SU-DHL-6 (cell line): Measurements from ENCODE around the gene TOGARAM2.

Source experiments
- H2AFZ ChIP-seq: fragments of 200-600 bp; sonication (generic); 2 replicates; pipeline ENCODE4 v1.6.1; 2014; ENCODE audit warnings: low read depth, mild to moderate bottlenecking, moderate library complexity, mixed read lengths, antibody characterized with exemption, low read length; ENCODE audit not compliant: severe bottlenecking
- H3F3A ChIP-seq: fragments of 200-600 bp; shearing (Covaris generic); 2 replicates; pipeline ENCODE4 v1.6.0; 2016; ENCODE audit warnings: antibody characterized with exemption, mild to moderate bottlenecking; ENCODE audit not compliant: insufficient read depth
- H3K27ac ChIP-seq: fragments of 200-600 bp; sonication (generic); 2 replicates; pipeline ENCODE4 v1.5.1; 2016; ENCODE audit warnings: low read depth, mild to moderate bottlenecking, low read length, moderate library complexity, mixed read lengths
- H3K27me3 ChIP-seq: fragments of 200-600 bp; sonication (generic), shearing (Covaris generic); 2 replicates; pipeline ENCODE4 v1.6.0; 2014; ENCODE audit warnings: mild to moderate bottlenecking, low read length
- H3K36me3 ChIP-seq: fragments of 200-600 bp; sonication (generic); 2 replicates; pipeline ENCODE4 v1.6.1; 2014; ENCODE audit warnings: mild to moderate bottlenecking, low read length, mixed read lengths
- H3K4me2 ChIP-seq: fragments of 300-600, 200-600 bp; shearing (Covaris generic), sonication (generic); 2 replicates; pipeline ENCODE4 v1.6.0; 2014; ENCODE audit warnings: low read length, low read depth, mild to moderate bottlenecking; ENCODE audit not compliant: poor library complexity, severe bottlenecking
- H3K4me3 ChIP-seq: fragments of 200-600 bp; sonication (generic); 2 replicates; pipeline ENCODE4 v1.5.1; 2014; ENCODE audit warnings: antibody characterized with exemption, low read length, mild to moderate bottlenecking, mixed read lengths; ENCODE audit not compliant: insufficient read depth, poor library complexity, severe bottlenecking
- H3K79me2 ChIP-seq: fragments of 200-600 bp; sonication (generic); 2 replicates; pipeline ENCODE4 v1.6.1; 2014; ENCODE audit warnings: mild to moderate bottlenecking, low read length, moderate library complexity; ENCODE audit not compliant: insufficient read depth
- H3K9ac ChIP-seq: fragments of 200-600 bp; sonication (generic); 2 replicates; pipeline ENCODE4 v1.7.0; 2014; ENCODE audit warnings: mild to moderate bottlenecking, low read length
- H3K9me2 ChIP-seq: fragments of 200-600 bp; sonication (generic); replicated peaks from 2 replicates; pipeline ENCODE4 v1.6.1; 2014; ENCODE audit warnings: low read length; ENCODE audit not compliant: insufficient read depth
- H3K9me3 ChIP-seq: fragments of 200-600 bp; sonication (generic); 2 replicates; pipeline ENCODE4 v1.6.1; 2014; ENCODE audit warnings: low read length, mixed read lengths; ENCODE audit not compliant: insufficient read depth
- H4K20me1 ChIP-seq: fragments of 200-600 bp; sonication (generic); 2 replicates; pipeline ENCODE4 v1.6.1; 2014; ENCODE audit warnings: low read depth, mild to moderate bottlenecking, antibody characterized with exemption, low read length, moderate library complexity, mixed read lengths
- EZH2phosphoT487 ChIP-seq: fragments of 200-600 bp; sonication (generic), shearing (Covaris generic); conservative IDR thresholded peaks from 2 replicates; pipeline ENCODE4 v1.6.1; 2018; ENCODE audit warnings: mild to moderate bottlenecking, antibody characterized with exemption, low read length, moderate library complexity, mixed read lengths
- TF ChIP-seq, protein P1 (sequence below): fragments of 200-600 bp; sonication (generic); IDR thresholded peaks from one replicate; pipeline ENCODE4 v1.5.1; 2017; ENCODE audit warnings: antibody characterized with exemption, mild to moderate bottlenecking, low read length, moderate library complexity; ENCODE audit not compliant: insufficient read depth, poor library complexity, severe bottlenecking

The TOGARAM2 gene

DNA sequence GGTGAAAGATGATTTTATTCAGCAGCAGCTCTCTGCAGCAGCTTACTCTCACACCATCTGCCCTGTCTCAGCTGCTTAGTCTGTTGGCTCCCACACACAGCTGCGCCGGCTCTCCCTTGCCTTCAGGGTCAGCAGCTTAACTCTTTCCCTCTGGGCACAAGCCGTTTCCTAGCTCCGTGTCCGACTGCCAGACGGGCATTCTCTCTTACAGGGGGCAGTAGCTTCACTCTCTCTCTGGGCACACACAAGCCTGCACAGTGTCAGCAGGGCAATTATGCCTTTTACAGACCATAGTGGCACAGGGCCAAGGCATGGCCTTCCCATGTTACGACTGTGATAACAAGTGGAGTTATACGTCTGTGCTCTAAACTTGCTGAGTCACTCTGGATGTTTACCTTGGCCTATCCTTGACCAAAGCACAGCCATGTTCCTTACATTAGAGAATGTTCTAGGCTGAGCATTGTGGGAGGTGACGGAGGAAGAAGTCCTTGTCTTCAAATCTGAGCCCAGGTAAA lies 61.5 kb downstream of the TOGARAM2 start:
- Histone ChIP-seq H3K9me2 (no peaks in the 10 kb centered on the region), H3K36me3 (no peaks in the 10 kb centered on the region), H3K27ac (no peak overlapping the region), H3K9me3 (no peaks in the 10 kb centered on the region), H3K4me3 (no peak overlapping the region), H3K9ac (no peak overlapping the region), H3K27me3 (no peaks in the 10 kb centered on the region), H3K4me2 (no peak overlapping the region), H3K79me2 (no peaks in the 10 kb centered on the region), H2AFZ (no peak overlapping the region), H3F3A (no peaks in the 10 kb centered on the region), H4K20me1 (no peaks in the 10 kb centered on the region)
- TF ChIP-seq, protein P1, sequence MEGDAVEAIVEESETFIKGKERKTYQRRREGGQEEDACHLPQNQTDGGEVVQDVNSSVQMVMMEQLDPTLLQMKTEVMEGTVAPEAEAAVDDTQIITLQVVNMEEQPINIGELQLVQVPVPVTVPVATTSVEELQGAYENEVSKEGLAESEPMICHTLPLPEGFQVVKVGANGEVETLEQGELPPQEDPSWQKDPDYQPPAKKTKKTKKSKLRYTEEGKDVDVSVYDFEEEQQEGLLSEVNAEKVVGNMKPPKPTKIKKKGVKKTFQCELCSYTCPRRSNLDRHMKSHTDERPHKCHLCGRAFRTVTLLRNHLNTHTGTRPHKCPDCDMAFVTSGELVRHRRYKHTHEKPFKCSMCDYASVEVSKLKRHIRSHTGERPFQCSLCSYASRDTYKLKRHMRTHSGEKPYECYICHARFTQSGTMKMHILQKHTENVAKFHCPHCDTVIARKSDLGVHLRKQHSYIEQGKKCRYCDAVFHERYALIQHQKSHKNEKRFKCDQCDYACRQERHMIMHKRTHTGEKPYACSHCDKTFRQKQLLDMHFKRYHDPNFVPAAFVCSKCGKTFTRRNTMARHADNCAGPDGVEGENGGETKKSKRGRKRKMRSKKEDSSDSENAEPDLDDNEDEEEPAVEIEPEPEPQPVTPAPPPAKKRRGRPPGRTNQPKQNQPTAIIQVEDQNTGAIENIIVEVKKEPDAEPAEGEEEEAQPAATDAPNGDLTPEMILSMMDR = no peak
- TF ChIP-seq EZH2phosphoT487 = no peak

DNA sequence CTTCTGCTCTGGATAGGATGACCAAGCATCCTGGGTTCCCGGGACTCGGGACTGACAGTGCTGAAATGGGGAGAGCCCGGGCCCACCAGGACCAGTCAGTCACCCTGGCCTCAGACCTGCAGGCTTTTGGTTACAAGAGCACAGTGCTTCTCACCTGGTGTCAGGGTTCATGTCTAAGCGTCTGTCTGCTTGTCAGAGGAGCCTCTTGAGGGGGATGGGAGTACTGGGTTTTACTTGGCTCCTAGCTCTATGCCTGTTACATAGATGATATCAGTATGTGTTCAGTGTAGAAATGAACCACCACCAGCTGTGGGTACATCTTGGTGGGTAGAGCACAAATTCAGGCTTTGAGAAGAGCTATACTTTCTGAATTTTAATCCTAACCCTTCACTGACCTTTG lies 63.4 kb downstream of the TOGARAM2 start:
- Histone ChIP-seq H3K9me3 (no peaks in the 10 kb centered on the region), H3K79me2 (no peaks in the 10 kb centered on the region), H3K9ac (no peak overlapping the region), H3K27ac (no peak overlapping the region), H4K20me1 (no peaks in the 10 kb centered on the region), H2AFZ (no peak overlapping the region), H3K9me2 (no peaks in the 10 kb centered on the region), H3F3A (no peaks in the 10 kb centered on the region), H3K36me3 (no peaks in the 10 kb centered on the region), H3K4me2 (no peak overlapping the region), H3K27me3 (no peaks in the 10 kb centered on the region), H3K4me3 (no peak overlapping the region)
- TF ChIP-seq EZH2phosphoT487 = no peak
- TF ChIP-seq, protein P1 = no peak

DNA sequence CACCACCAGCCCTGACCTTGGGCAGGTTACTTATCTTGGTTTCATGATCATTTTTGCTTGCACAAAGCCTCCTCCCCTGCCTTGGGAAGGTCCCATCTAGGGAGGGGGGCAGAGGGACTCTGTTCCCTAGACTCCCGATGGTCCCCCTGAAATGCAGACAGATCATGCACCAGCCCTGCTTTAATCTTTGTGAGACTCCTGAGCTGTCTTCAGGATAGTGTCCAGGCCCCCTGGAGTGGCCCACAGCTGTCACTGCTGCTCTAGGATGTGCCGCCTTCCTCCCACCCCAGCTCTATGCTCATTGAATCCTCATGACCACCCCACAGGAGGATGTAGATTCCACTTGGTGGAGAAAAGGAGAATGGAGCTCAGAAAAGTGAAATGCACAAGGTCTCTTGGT lies 65.2 kb downstream of the TOGARAM2 start:
- Histone ChIP-seq H3K9ac (no peak overlapping the region), H3K27me3 (no peaks in the 10 kb centered on the region), H3F3A (no peaks in the 10 kb centered on the region), H2AFZ (no peak overlapping the region), H4K20me1 (no peaks in the 10 kb centered on the region), H3K9me3 (no peaks in the 10 kb centered on the region), H3K4me2 (no peak overlapping the region), H3K9me2 (no peaks in the 10 kb centered on the region), H3K79me2 (no peaks in the 10 kb centered on the region), H3K4me3 (no peak overlapping the region), H3K36me3 (no peaks in the 10 kb centered on the region), H3K27ac (no peak overlapping the region)
- no peak for TF ChIP-seq EZH2phosphoT487
- TF ChIP-seq, protein P1 = no peak
